HL-60/S4 treated with phorbol 12-myristate 13-acetate at 8.2 ng/mL for 4 days and 3 days (cell line): ENCODE measurements around the gene GDF9.

Experiments
- in situ Hi-C: fragments of 300-500 bp; cut with MboI; formaldehyde crosslinking; loops from 2 replicates; pipeline ENCODE4 v1.15.0; 2022; ENCODE audit warnings: low sequenced_read_pairs

Gene GDF9, protein sequence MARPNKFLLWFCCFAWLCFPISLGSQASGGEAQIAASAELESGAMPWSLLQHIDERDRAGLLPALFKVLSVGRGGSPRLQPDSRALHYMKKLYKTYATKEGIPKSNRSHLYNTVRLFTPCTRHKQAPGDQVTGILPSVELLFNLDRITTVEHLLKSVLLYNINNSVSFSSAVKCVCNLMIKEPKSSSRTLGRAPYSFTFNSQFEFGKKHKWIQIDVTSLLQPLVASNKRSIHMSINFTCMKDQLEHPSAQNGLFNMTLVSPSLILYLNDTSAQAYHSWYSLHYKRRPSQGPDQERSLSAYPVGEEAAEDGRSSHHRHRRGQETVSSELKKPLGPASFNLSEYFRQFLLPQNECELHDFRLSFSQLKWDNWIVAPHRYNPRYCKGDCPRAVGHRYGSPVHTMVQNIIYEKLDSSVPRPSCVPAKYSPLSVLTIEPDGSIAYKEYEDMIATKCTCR

GRCh38 chr5:132866342-132867045, at the start of gene GDF9, which contains the start of gene UQCRQ:
GDF9 (minus strand) TSS chr5:132866469; CDS start chr5:132864533, 1,936 bp downstream.
UQCRQ (plus strand) TSS chr5:132866642; CDS start chr5:132866882, 240 bp downstream.
- in situ Hi-C loops: no loop called here

- in situ Hi-C loops: no loop called here
Measured at GRCh38 chr5:132915681-132916080, 49.4 kb upstream of the GDF9 start.

DNA sequence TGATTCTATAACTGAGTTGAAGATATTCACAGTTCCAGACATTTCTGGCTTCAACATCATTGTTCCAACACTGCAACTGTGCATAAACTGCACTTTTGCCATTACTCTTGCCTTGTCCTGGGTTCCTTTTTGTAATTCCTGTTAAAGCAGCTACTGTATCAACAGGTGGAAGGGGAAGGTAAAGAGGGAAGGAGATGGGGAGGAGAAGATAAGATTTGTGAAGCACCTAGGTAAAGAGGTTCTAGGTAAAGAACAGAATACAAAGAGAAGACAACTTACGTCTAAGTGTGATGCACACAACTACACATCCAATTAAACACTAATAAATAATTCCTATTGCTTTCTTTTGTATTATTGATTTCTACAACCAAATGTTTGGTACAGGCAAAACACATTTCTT, 43.4 kb upstream of the GDF9 start:
- in situ Hi-C loops: no loop called here

GRCh38 chr5:132907161-132907560, 40.9 kb upstream of the GDF9 start:
- in situ Hi-C loops: no loop called here

- in situ Hi-C loops: no loop called here
Measured at GRCh38 chr5:132905938-132906337, 39.7 kb upstream of the GDF9 start.

- in situ Hi-C loops: no loop called here
Measured at GRCh38 chr5:132901730-132902129, 35.5 kb upstream of the GDF9 start.

DNA sequence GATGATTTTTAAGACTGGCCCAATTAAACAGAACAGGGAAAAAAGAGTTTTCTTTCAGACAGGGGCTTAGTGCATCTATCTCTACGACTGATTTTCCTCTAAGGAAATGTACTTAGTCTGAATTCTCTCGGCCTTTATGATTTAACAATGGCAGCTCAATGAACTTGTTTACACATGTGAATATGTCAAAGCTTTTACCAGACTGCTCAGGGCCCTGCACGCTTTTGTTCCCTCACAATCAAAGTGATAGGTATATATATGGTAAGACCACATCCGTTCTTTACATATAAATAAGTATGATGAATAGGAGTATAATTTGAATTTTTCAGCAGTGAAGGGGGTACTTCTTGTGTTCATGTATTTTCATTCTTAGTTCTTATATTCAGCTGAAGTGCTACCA, 34.8 kb upstream of the GDF9 start:
- in situ Hi-C loops: no loop called here

DNA sequence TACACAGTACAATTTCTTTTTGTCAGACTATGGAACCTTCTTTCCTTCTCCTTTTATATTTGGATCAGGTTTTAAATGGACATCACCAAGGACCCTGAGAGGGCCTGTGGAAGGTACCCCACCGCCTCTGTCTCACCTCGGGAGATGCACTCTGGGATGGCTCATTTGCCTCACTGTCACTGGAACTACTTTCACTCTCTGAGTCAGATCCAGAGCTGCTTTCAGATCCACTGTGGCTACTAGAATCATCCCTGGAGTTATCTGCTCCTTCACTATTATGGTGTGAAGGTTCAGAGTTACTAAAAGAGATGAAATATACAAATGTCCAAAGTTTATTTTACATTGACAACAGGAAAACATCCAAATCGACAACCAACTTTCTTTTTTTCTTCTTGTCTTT, 31.8 kb upstream of the GDF9 start:
- in situ Hi-C loops: no loop called here

DNA sequence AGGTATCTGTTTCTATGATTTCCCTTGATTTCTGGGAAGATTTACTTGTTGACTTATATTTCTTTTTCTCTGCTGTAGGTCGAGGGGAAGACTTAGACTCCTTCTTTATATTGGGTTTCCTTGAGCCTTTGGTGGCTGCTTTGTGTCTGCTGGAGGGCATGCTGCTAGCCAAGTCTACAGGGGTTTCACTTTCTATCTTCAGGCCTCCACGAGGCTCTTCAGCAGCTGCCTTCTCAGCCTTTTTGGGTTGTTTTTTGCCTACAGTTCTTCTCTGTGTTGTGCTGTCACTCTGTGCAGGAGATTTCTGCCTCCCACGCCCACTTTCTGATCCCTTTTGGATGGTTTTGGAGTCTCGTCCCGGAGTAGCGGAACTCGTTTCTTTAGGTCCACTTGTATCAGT, 30.4 kb upstream of the GDF9 start:
- in situ Hi-C loops: no loop called here

- in situ Hi-C loops: no loop called here
Measured at GRCh38 chr5:132895719-132896305, 29.5 kb upstream of the GDF9 start.

DNA sequence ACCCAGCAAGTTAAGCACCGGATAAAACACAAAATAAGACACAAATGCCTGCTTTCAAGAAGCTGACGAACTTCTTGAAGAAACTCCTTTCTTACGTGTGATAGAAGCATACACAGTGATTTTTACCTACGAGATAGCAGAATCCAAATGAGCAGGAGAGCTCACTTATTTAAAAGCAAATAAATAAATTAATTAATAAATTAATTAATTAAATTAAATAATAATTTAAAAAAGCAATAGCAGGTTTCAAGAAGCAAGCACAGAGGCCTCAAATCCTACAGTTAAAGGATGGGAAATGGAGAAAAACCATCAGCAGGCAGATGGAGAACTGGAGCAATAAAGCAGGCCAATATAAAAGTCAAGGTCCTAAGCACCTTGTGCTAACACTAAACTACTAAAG, 24.5 kb upstream of the GDF9 start:
- in situ Hi-C loops: no loop called here

DNA sequence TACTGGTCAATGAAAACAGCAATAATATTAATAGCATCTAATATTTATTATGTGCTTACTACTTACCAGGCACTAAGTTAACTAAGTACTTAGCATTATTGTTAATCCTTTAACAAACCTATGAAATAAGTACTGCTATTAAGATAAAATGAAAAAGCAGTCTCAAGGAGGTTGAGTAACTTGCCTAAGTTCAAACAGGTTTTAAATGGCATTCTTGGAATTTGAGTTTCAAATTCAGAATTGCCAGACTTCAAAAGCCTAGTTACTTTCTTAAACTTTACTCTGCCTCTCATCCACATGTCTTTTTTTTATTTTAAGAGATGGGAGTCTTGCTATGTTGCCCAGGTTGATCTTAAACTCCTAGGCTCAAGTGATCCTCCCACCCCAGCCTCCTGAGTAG, 23.2 kb upstream of the GDF9 start:
- in situ Hi-C loops: no loop called here

- in situ Hi-C loops: no loop called here
Measured at GRCh38 chr5:132887283-132887682, 21.0 kb upstream of the GDF9 start.

DNA sequence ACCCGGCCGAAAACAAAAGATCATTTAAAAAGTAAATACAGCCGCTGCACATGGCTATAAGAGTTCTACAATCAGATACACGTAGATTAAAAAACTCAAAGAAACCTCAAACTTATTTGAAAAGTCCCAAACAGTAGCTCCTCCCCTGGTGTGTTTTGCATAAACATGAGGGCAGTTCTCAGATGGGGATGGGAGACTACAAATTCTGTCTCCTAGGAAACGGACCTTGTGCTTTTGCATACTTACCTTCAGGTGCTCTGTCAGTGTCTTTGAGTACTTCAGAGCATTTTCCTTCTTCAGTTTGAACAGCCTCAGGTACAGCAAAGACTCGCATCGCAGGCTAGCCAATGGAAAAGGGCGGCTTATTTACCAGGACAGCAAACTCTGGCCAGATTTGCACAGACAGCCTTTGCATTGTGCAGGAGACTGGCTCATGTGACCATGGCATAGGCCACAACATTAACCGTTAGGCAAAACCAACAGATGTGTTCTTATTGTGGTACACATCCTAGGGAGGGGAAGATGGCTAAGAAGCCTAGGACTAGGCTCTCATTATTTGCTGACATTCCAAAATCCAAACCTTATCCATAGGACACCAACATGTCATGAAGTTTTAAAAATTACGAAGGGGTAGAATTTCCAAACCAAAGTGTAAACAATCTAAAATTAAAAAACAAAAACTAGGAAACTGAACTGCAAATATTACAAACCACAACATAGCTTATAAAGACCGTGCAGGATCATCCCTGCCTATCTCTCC, 20.0 kb upstream of the GDF9 start:
- in situ Hi-C loops: no loop called here

DNA sequence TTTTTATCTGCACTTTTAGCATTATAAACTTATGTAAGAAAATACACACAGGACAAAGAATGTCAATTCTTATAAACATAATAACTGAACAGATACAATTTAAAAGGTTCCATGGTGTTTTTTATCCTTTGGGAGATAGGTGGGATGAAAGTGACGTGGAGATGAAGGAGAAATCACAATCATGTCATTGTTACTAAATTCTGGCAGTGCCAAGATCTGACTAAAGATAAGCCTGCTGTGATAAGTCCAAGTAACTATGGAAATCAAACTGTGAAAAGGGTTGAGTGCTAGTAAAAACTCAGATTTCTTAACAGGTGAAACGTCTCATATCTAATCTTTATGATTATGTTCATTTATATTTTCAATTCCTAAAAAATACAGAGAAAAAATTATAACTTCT, 18.3 kb upstream of the GDF9 start:
- in situ Hi-C loops: no loop called here

- in situ Hi-C loops: no loop called here
Measured at GRCh38 chr5:132883261-132883834, 17.1 kb upstream of the GDF9 start.

GRCh38 chr5:132877938-132878337, 11.7 kb upstream of the GDF9 start:
- in situ Hi-C loops: no loop called here

DNA sequence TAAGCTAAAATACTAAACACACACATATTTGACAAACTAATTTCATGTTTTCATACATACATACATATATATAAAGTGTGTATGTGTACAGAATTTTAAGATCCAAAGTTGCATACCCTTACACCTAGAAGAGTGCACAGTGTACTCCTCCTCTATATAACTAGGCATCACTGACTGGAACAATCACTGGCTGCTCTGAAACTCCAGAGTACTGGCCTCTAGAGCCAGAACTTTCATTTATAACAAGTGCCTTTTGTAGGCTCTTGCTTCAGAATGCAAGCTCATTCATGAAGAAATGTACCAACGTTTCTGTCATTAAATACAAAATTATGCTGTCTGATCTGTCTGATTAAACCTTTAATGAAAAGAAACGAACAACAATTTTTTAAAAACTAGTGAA, 11.2 kb upstream of the GDF9 start:
- in situ Hi-C loops: no loop called here

DNA sequence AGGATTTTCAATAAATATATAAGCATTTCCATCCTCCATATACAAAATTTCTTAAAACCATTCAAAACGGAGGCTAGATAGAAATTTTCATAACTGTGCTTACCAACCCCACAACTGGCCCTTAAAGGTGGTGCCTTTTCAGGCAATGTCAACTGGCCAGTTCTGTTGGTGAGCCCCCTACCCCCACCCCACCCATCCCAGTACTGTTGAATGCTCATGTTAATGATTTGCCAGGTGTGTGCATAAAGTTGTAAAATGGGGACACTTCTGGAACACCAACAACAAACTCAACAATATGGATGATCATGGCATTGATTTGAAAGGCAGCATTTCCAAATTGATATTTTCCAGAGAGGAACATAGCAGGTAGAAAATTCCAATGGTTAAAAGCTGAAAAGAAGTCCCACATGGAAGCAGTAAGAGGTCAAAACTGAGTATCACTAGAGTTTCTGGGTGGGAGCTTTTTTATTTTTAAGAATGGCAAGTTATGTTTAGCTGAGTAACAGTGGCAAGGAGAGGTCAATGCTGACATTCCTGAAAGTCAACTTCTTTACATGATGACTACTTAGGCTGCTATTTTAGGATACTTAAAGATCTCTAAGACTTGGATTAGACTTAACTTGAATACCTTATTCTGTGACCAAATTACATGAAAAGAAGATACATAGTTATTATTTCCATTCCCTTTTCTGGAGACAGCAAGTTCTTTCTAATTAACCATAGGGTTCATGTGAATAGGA, 9.9 kb upstream of the GDF9 start:
- in situ Hi-C loops: no loop called here

DNA sequence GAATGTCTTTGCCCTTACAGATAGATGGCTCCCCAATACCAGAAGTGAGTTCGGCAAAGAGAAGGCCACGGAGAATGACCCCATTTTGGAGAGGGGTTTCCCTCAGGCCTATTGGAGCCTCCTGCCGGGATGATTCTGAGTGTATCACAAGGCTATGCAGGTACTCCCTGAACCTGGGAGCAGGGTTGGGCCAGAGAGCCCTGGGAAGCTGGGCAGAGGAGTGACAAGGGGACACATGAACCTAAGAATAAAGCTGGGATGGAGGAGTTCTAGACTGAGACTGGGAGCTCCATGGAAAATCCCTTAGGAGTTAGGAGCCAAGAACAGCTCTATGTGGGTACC, 7.6 kb upstream of the GDF9 start:
- in situ Hi-C loops: no loop called here
